BLaER1 (cell line): ENCODE data around the gene CFAP74.

Experiments used
- H3K27ac ChIP-seq: shearing (Covaris generic); formaldehyde crosslinking; 2 replicates; pipeline ENCODE4 v1.8.1; 2022
- H3K27me3 ChIP-seq: shearing (Covaris generic); formaldehyde crosslinking; 2 replicates; pipeline ENCODE4 v1.8.1; 2022
- H3K36me3 ChIP-seq: shearing (Covaris generic); formaldehyde crosslinking; 2 replicates; pipeline ENCODE4 v1.8.1; 2022
- H3K4me1 ChIP-seq: shearing (Covaris generic); formaldehyde crosslinking; 2 replicates; pipeline ENCODE4 v1.8.1; 2022
- H3K4me2 ChIP-seq: shearing (Covaris generic); formaldehyde crosslinking; 2 replicates; pipeline ENCODE4 v1.8.1; 2022
- H3K4me3 ChIP-seq: shearing (Covaris generic); formaldehyde crosslinking; 2 replicates; pipeline ENCODE4 v1.8.1; 2022
- H3K9ac ChIP-seq: shearing (Covaris generic); formaldehyde crosslinking; 2 replicates; pipeline ENCODE4 v1.8.1; 2022
- H3K9me3 ChIP-seq: shearing (Covaris generic); formaldehyde crosslinking; 2 replicates; pipeline ENCODE4 v1.8.1; 2022
- H4K20me1 ChIP-seq: shearing (Covaris generic); formaldehyde crosslinking; 2 replicates; pipeline ENCODE4 v1.8.1; 2022
- Cebpa-rat ChIP-seq: shearing (Covaris generic); IDR thresholded peaks from 2 replicates; pipeline ENCODE4 v1.8.1; 2022

Gene CFAP74

GRCh38 chr1:2009101-2010053 is 5.8 kb upstream of the CFAP74 start:
- no peak for TF ChIP-seq Cebpa-rat
- Histone ChIP-seq H3K9me3 (no peaks in the 10 kb centered on the region), H4K20me1 (no peaks in the 10 kb centered on the region), H3K4me1 (peaks cover 36% of the 10 kb centered on the region), H3K4me2 (peak overlapping the region; percentile 69), H3K27me3 (peaks cover 14% of the 10 kb centered on the region), H3K27ac (no peak overlapping the region), H3K36me3 (no peaks in the 10 kb centered on the region), H3K9ac (no peak overlapping the region), H3K4me3 (no peak overlapping the region)

- Histone ChIP-seq H3K4me3 (no peak overlapping the region), H3K36me3 (no peaks in the 10 kb centered on the region), H3K27ac (no peak overlapping the region), H3K4me2 (no peak overlapping the region), H3K9ac (no peak overlapping the region), H4K20me1 (no peaks in the 10 kb centered on the region), H3K27me3 (peaks cover 27% of the 10 kb centered on the region), H3K4me1 (peaks cover 30% of the 10 kb centered on the region), H3K9me3 (no peaks in the 10 kb centered on the region)
- no peak for TF ChIP-seq Cebpa-rat
Measured at GRCh38 chr1:2004856-2005255, 1.3 kb upstream of the CFAP74 start.

- H3K27me3 ChIP-seq: peaks cover 27% of the 10 kb centered on the region
- H3K9me3 ChIP-seq: no peaks in the 10 kb centered on the region
- no peaks in the 10 kb centered on the region for H3K36me3 ChIP-seq
- no peak overlapping the region for H3K27ac ChIP-seq
- no peaks in the 10 kb centered on the region for H4K20me1 ChIP-seq
- H3K4me3 ChIP-seq: no peak overlapping the region
- no peak overlapping the region for H3K9ac ChIP-seq
- no peak overlapping the region for H3K4me2 ChIP-seq
- H3K4me1 ChIP-seq: peaks cover 18% of the 10 kb centered on the region; the same call in 1 of the 2 replicates
- no peak for TF ChIP-seq Cebpa-rat
Measured at GRCh38 chr1:2001773-2002411, 1.7 kb downstream of the CFAP74 start.

GRCh38 chr1:2000850-2001249 is 2.7 kb downstream of the CFAP74 start:
- no peak for TF ChIP-seq Cebpa-rat
- Histone ChIP-seq H3K27me3 (peaks cover 27% of the 10 kb centered on the region), H3K27ac (no peak overlapping the region)

GRCh38 chr1:2000432-2000831 is 3.2 kb downstream of the CFAP74 start:
- peaks cover 27% of the 10 kb centered on the region for H3K27me3 ChIP-seq
- no peak overlapping the region for H3K4me2 ChIP-seq
- H3K9me3 ChIP-seq: no peaks in the 10 kb centered on the region
- H3K36me3 ChIP-seq: no peaks in the 10 kb centered on the region
- H3K9ac ChIP-seq: no peak overlapping the region
- peaks cover 33% of the 10 kb centered on the region for H3K4me1 ChIP-seq
- TF ChIP-seq Cebpa-rat: no peak
- no peak overlapping the region for H3K4me3 ChIP-seq
- no peaks in the 10 kb centered on the region for H4K20me1 ChIP-seq
- no peak overlapping the region for H3K27ac ChIP-seq

More at GRCh38 chr1:2000850-2001249, 2.7 kb downstream of the CFAP74 start:
- H3K9me3 ChIP-seq: no peaks in the 10 kb centered on the region
- H3K4me1 ChIP-seq: peaks cover 29% of the 10 kb centered on the region
- H3K4me2 ChIP-seq: no peak overlapping the region
- no peaks in the 10 kb centered on the region for H3K36me3 ChIP-seq
- H4K20me1 ChIP-seq: no peaks in the 10 kb centered on the region
- H3K9ac ChIP-seq: no peak overlapping the region
- no peak overlapping the region for H3K4me3 ChIP-seq

GRCh38 chr1:1997576-1997975 is 6.0 kb downstream of the CFAP74 start:
- peaks cover 19% of the 10 kb centered on the region for H3K4me1 ChIP-seq
- H3K4me3 ChIP-seq: no peak overlapping the region
- no peak overlapping the region for H3K9ac ChIP-seq
- no peaks in the 10 kb centered on the region for H3K9me3 ChIP-seq
- H3K27me3 ChIP-seq: no peaks in the 10 kb centered on the region
- H3K36me3 ChIP-seq: no peaks in the 10 kb centered on the region
- no peaks in the 10 kb centered on the region for H4K20me1 ChIP-seq
- no peak overlapping the region for H3K27ac ChIP-seq
- no peak for TF ChIP-seq Cebpa-rat
- H3K4me2 ChIP-seq: no peak overlapping the region

- peak overlapping the region; percentile 59 for H3K4me2 ChIP-seq
- H3K4me3 ChIP-seq: no peak overlapping the region
- TF ChIP-seq Cebpa-rat: 0 out of 2 replicates have a peak, but pooled peaks have one; percentile 64
- peak overlapping the region; percentile 58; the same call in 1 of the 2 replicates for H3K9ac ChIP-seq
- no peaks in the 10 kb centered on the region for H4K20me1 ChIP-seq
- H3K27ac ChIP-seq: peak overlapping the region; percentile 75
- peaks cover 19% of the 10 kb centered on the region for H3K4me1 ChIP-seq
- H3K27me3 ChIP-seq: no peaks in the 10 kb centered on the region
- H3K9me3 ChIP-seq: no peaks in the 10 kb centered on the region
- H3K36me3 ChIP-seq: no peaks in the 10 kb centered on the region
Measured at GRCh38 chr1:1996207-1996651, 7.4 kb downstream of the CFAP74 start.

GRCh38 chr1:1994536-1994935 is 9.1 kb downstream of the CFAP74 start:
- Histone ChIP-seq H3K4me1 (peaks cover 25% of the 10 kb centered on the region), H3K27me3 (no peaks in the 10 kb centered on the region)

GRCh38 chr1:1990222-1990621 is 13.4 kb downstream of the CFAP74 start:
- Histone ChIP-seq H3K4me2 (peak overlapping the region; percentile 22; the same call in 1 of the 2 replicates), H3K4me3 (no peak overlapping the region), H3K27me3 (no peaks in the 10 kb centered on the region), H4K20me1 (no peaks in the 10 kb centered on the region), H3K36me3 (no peaks in the 10 kb centered on the region), H3K27ac (no peak overlapping the region), H3K4me1 (0 out of 2 replicates have a peak, but pooled peaks cover 8% of the 10 kb centered on the region), H3K9me3 (no peaks in the 10 kb centered on the region), H3K9ac (no peak overlapping the region)
- TF ChIP-seq Cebpa-rat: no peak

More at GRCh38 chr1:1994536-1994935, 9.1 kb downstream of the CFAP74 start:
- H3K9me3 ChIP-seq: no peaks in the 10 kb centered on the region
- no peak overlapping the region for H3K4me2 ChIP-seq
- H3K9ac ChIP-seq: no peak overlapping the region
- H4K20me1 ChIP-seq: no peaks in the 10 kb centered on the region
- no peak overlapping the region for H3K4me3 ChIP-seq
- TF ChIP-seq Cebpa-rat: no peak
- no peaks in the 10 kb centered on the region for H3K36me3 ChIP-seq
- no peak overlapping the region for H3K27ac ChIP-seq

- Histone ChIP-seq H3K4me2 (peak overlapping the region; percentile 22; the same call in 1 of the 2 replicates), H4K20me1 (no peaks in the 10 kb centered on the region), H3K4me1 (0 out of 2 replicates have a peak, but pooled peaks cover 8% of the 10 kb centered on the region), H3K9me3 (no peaks in the 10 kb centered on the region), H3K27ac (no peak overlapping the region), H3K4me3 (no peak overlapping the region), H3K9ac (no peak overlapping the region), H3K27me3 (no peaks in the 10 kb centered on the region), H3K36me3 (no peaks in the 10 kb centered on the region)
- TF ChIP-seq Cebpa-rat: no peak
Measured at GRCh38 chr1:1989789-1990188, 13.8 kb downstream of the CFAP74 start.
